Heart right ventricle (tissue), 16 donors: ENCODE data around the gene GNAO1. TPM values are rescaled to one million over a fixed set of nuclear protein-coding genes. Genes with fewer than 3 reads are reported as not detected.

ENCODE experiments used
- ATAC-seq, 8 donors: fragments of 200-7000 bp; cut with Tn5 transposase; one replicate each; pipeline ENCODE4 v1.9.1; 2020; ENCODE audit warnings: mild to moderate bottlenecking in 8 of 8, moderate library complexity in 8 of 8, moderate number of reproducible peaks in 1 of 8
- DNase-seq, 2 donors: peaks; one replicate each; pipeline ENCODE4 v3.0.0-alpha.2; 2020
- H3K27ac ChIP-seq, 10 donors: fragments of 200-600 bp; sonication (generic) in 2 of 10; one replicate each; pipeline versions ENCODE4 v1.5.0 to v1.8.0; 2020 to 2022; ENCODE audit warnings: mild to moderate bottlenecking in 3 of 10
- H3K27me3 ChIP-seq, 7 donors: fragments of 200-600 bp; one replicate each; pipeline ENCODE4 v1.8.0; 2021 to 2022; ENCODE audit warnings: mild to moderate bottlenecking in 2 of 7
- H3K36me3 ChIP-seq, 9 donors: fragments of 200-600 bp; sonication (generic) in 1 of 9; one replicate each; pipeline versions ENCODE4 v1.5.0 to v1.8.0; 2020 to 2022; ENCODE audit warnings: mild to moderate bottlenecking in 2 of 9
- H3K4me1 ChIP-seq, 9 donors: fragments of 200-600 bp; sonication (generic) in 1 of 9; one replicate each; pipeline versions ENCODE4 v1.5.0 to v1.8.0; 2020 to 2022; ENCODE audit warnings: mild to moderate bottlenecking in 4 of 9
- H3K4me3 ChIP-seq, 10 donors: fragments of 200-600 bp; sonication (generic) in 2 of 10; one replicate each; pipeline versions ENCODE4 v1.5.0 to v1.8.0; 2020 to 2022; ENCODE audit warnings: mild to moderate bottlenecking in 7 of 10, moderate library complexity in 2 of 10
- H3K9me3 ChIP-seq, 11 donors: fragments of 200-600 bp in 10 of 11; sonication (generic) in 2 of 11; one replicate each; pipeline versions ENCODE4 v1.5.0 to v1.8.0; 2013 to 2022; ENCODE audit warnings: mild to moderate bottlenecking in 2 of 11, control low read depth in 1 of 11, moderate library complexity in 1 of 11
- WGBS, 2 donors: extraction: QIAGEN DNeasy Blood & Tissue Kit; methylation state at CpG; one replicate each; pipeline ENCODE4 v1.1.7; 2013; ENCODE audit warnings: inconsistent platforms in 1 of 2; 5-methylcytosine and 5-hydroxymethylcytosine counted together
- intact Hi-C, 10 donors: fragments of 100-400 bp; cut with DNase I; formaldehyde crosslinking; loops; one replicate each; pipeline versions ENCODE4 v1.11.1 to v1.14.2; 2022
- polyA plus RNA-seq, 2 donors: library from polyadenylated mRNA; stranded (reverse); fragments of 200-250 nt; gene quantifications; one replicate each; pipeline ENCODE4 v1.2.3, GENCODE V29; 2013
- total RNA-seq, 10 donors: library from RNA; stranded (reverse); fragmentation: NEBNext Ultra II Directional in 3 of 10; extraction: Animal tissue kit (Norgen Biotek cat#: 25700) in 3 of 10; gene quantifications; one replicate each; pipeline versions ENCODE4 v1.2.1 to v1.2.4, GENCODE V29; 2021 to 2023
- TF ChIP-seq, protein P1 (sequence below), 9 donors: fragments of 200-600 bp; sonication (generic) in 2 of 9; IDR thresholded peaks; one replicate each; pipeline versions ENCODE4 v1.5.0 to v1.8.0; 2021 to 2022; ENCODE audit warnings: antibody characterized with exemption in 9 of 9, mild to moderate bottlenecking in 5 of 9, moderate library complexity in 1 of 9
- donor health status: Arrhythmogenic right ventricular cardiomyopathy.
- donor health status: ischemic (EF 13 %, LVEDD 7.1; RV severe dilation, severe dysfunction).
- donor health status: healthy with polysubstance abuse.
- donor health status: DM: no; HTN: yes; CAD: no.
- donor health status: DM: no; HTN: no; CAD: no.
- donor health status: ischemic (EF 25% LVEDD 6.9; RV normal size, moderate dysfunction).
- donor health status: ischemic (EF 25% LVEDD 5.7; RV mildly dilated, moderate dysfunction).
- donor health status: healthy.
- donor health status: DM: yes; HTN: yes; CAD: no.
- donor health status: Ischemic cardiomyopathy.
- donor health status: ischemic (EF 35%, LVEDD 5.7; RV mildly dilated, moderate dysfunction).
- donor health status: nonischemic (EF 11% LVEDD 7.7; RV severe dilation, severe dysfunction).
- donor health status: DM: yes; HTN: yes; CAD: no.
- donor health status: PGD.
- donor health status: ischemic (EF 29% LVEDD 5.4; RV normal size, mild dysfunction).
- donor health status: nonischemic (EF 23%, LVEDD 6.1; RV moderate dilation, normal function).

Gene GNAO1
- total and polyA plus RNA-seq, 12 donors, result 1.4 to 36.7 (median 13.5) TPM

DNA sequence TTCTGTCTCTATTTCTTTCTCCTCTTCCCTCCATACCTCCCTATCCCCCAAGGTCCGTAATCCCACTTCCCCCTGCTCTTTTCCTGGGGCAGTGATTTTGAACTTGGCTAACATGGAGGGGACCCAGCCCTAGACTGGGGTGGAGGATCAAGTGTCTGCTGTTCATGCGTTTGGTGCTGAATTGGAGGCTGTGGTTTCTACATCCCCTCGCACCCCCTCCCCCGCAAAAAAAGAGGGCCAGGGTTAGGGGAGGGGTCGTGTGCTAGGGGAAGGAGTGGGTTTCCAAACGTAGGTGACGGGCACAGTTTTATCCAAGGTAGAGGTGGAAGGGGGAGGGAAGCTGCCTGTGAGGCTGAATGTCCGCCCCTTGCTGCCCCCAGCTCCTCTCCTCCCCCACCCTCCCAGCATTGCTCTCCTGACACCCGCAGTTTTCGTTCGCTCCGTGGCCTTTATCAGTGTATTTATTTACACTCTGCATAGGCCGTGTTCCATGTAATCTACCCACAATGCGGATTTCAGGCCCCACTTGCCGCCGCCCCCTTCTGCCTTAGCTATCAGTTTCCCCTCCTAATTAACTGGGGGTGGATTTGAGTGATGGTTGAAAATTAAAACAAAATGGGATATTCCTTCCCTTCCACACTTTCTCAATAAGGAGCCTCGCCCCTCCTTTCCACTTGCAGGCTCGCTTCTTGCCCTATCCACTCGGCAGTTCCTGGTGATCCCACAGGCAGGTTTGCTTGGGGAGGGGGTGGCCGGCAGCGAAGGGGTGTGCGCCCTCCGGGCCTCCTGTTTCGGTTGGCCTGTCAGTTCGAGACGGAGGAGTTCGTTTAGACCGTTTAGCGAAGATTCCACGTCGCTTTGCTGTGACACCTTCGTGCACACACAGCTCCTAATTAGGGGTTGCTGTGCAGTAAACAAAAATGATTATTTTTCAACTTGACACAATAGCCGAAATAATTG, 2.0 kb downstream of the GNAO1 start:
- TF ChIP-seq, protein P1, sequence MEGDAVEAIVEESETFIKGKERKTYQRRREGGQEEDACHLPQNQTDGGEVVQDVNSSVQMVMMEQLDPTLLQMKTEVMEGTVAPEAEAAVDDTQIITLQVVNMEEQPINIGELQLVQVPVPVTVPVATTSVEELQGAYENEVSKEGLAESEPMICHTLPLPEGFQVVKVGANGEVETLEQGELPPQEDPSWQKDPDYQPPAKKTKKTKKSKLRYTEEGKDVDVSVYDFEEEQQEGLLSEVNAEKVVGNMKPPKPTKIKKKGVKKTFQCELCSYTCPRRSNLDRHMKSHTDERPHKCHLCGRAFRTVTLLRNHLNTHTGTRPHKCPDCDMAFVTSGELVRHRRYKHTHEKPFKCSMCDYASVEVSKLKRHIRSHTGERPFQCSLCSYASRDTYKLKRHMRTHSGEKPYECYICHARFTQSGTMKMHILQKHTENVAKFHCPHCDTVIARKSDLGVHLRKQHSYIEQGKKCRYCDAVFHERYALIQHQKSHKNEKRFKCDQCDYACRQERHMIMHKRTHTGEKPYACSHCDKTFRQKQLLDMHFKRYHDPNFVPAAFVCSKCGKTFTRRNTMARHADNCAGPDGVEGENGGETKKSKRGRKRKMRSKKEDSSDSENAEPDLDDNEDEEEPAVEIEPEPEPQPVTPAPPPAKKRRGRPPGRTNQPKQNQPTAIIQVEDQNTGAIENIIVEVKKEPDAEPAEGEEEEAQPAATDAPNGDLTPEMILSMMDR (IDR thresholded peaks at IDR 0.05), result no peak
- ATAC-seq, result no peak
- H3K27me3 ChIP-seq, result peaks cover 0 to 78% (median 20%) of the 10 kb centered on the region in 7 donors
- DNase-seq, result no peak
- H3K9me3 ChIP-seq, result no peaks in the 10 kb centered on the region
- peaks cover 0 to 52% (median 27%) of the 10 kb centered on the region in 9 donors for H3K4me1 ChIP-seq
- intact Hi-C loops, result loop anchor here in 9 of 10 donors (5.0 to 10.0 kb wide), 10 partner anchors 59 to 248 kb away; no protein-coding TSS in a partner anchor
- no peak overlapping the region for H3K27ac ChIP-seq
- 18 to 19% methylated on average over 33 of the region's 33 CpGs for WGBS, 2 donors
- H3K36me3 ChIP-seq, result no peaks in the 10 kb centered on the region
- peak overlapping the region in 8 of 10 donors; percentile 48 to 84 (median 69) for H3K4me3 ChIP-seq

DNA sequence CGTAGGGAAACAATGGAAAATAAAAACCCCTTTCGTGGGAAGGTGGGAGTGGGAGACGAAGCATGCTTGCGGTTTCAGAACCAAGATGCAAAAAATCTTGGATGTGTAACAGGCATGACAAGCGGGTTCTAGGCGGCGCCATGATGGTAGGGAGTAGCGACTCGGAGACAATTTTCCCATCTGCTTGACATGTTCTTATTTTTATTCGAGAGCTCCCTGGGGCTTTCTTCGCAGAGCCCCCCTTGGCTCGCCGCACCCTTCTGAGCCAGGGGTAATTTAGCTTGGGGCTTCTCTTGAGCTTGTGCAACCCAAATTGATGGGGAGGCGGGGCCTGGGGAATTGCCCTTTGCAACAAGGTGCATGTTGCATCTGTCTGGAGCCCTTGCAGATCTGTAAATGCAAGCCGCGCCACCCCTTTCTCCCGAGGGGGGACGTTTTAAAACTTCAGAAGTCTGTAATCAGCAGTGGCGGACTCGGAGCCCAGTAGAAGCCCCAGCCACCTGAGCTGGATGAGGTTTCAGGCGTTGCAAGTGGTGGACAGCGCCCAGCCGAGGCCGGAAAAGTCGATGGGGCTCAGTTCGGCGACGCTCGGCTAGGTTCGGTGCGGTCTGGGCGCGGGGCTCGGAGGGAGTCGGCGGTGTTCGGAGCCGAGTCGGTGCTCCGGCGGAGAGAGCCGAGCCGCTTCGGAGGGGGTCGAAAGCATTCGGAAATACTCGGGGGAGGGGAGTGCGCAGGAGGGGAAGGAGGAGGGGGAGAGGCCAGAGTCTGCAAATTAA, 2.9 kb downstream of the GNAO1 start:
- ATAC-seq (peak; percentile 76 to 92 (median 90)), DNase-seq (peak; percentile 88 to 89)
- no peaks in the 10 kb centered on the region for H3K9me3 ChIP-seq
- H3K4me1 ChIP-seq, result peaks cover 0 to 58% (median 27%) of the 10 kb centered on the region in 9 donors
- TF ChIP-seq, protein P1 (IDR thresholded peaks at IDR 0.05), result no peak
- peak overlapping the region in 9 of 10 donors; percentile 24 to 52 (median 44) for H3K4me3 ChIP-seq
- 2 to 4% methylated on average over 48 of the region's 48 CpGs for WGBS, 2 donors
- no peaks in the 10 kb centered on the region for H3K36me3 ChIP-seq
- peaks cover 0 to 69% (median 20%) of the 10 kb centered on the region in 7 donors for H3K27me3 ChIP-seq
- intact Hi-C loops, result loop anchor here in 9 of 10 donors (5.0 to 10.0 kb wide), 10 partner anchors 58 to 249 kb away; no protein-coding TSS in a partner anchor
- no peak overlapping the region for H3K27ac ChIP-seq

DNA sequence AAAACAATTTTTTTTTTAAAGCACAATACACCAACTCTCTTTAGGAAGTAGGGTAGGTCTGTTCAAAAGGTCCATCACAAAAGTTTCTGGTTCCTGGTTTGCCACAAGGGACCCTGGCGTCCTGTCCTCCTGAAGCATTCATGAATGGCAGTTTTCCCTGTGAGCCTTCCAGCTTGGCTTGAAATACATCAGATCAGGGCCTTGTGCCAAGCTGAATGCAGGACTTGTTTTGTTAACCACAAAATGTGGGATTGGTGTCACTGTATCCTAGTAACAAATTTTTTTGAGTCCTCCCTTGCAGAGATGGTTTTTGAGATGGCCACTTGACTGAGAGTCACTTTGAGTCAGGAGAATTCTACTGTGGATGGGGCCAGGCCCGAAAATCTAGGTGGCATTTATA, 3.9 kb downstream of the GNAO1 start:
- H3K4me1 ChIP-seq, result peaks cover 0 to 63% (median 27%) of the 10 kb centered on the region in 9 donors
- TF ChIP-seq, protein P1 (IDR thresholded peaks at IDR 0.05), result no peak
- no peak overlapping the region for H3K4me3 ChIP-seq
- 36 to 49% methylated on average over 2 of the region's 2 CpGs for WGBS, 2 donors
- DNase-seq, result no peak
- ATAC-seq, result no peak
- no peaks in the 10 kb centered on the region for H3K9me3 ChIP-seq
- H3K27me3 ChIP-seq, result peaks cover 0 to 60% (median 20%) of the 10 kb centered on the region in 7 donors
- H3K36me3 ChIP-seq, result no peaks in the 10 kb centered on the region
- H3K27ac ChIP-seq, result no peak overlapping the region
- intact Hi-C loops, result loop anchor here in 8 of 10 donors (5.0 to 10.0 kb wide), 6 partner anchors 90 to 250 kb away; no protein-coding TSS in a partner anchor

DNA sequence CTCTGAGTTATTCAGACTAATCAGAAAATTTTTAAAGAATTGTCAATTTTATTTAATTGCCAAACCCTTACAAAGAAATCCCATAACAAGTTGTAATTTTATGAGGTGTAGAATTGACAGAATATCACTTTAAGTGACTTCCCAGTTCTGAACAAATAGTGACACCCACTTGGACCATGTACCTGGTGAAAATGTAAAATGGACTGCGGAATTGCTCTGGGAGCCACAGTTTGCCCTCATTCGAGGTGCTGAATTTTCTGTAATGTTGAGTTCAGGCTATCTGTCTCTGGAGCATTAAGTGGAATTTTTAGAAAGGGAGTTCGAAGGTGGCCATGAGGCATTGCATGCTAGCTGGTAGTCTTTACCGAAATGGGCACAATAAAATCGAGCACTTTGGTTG, 5.1 kb downstream of the GNAO1 start:
- Histone ChIP-seq H3K27ac (no peak overlapping the region), H3K4me1 (peaks cover 3 to 62% (median 32%) of the 10 kb centered on the region in 9 donors), H3K4me3 (no peak overlapping the region), H3K9me3 (no peaks in the 10 kb centered on the region), H3K36me3 (no peaks in the 10 kb centered on the region), H3K27me3 (peaks cover 0 to 51% (median 13%) of the 10 kb centered on the region in 7 donors)
- DNase-seq, result no peak
- intact Hi-C loops, result loop anchor here in 8 of 10 donors (5.0 to 10.0 kb wide), 6 partner anchors 92 to 252 kb away; no protein-coding TSS in a partner anchor
- 89 to 90% methylated on average over 5 of the region's 5 CpGs for WGBS, 2 donors
- no peak for ATAC-seq
- TF ChIP-seq, protein P1 (IDR thresholded peaks at IDR 0.05), result no peak
